Rectal smooth muscle tissue (tissue), 1 donor: ENCODE data around the gene AFF2.

ENCODE experiments used
- H3K27ac ChIP-seq: one replicate; pipeline ENCODE4 v1.7.0; 2013; ENCODE audit warnings: low read depth, low read length, inconsistent platforms
- H3K27me3 ChIP-seq: one replicate; pipeline ENCODE4 v1.7.0; 2013; ENCODE audit warnings: low read length; ENCODE audit not compliant: control insufficient read depth, insufficient read depth
- H3K36me3 ChIP-seq: one replicate; pipeline ENCODE4 v1.7.0; 2013; ENCODE audit warnings: low read length; ENCODE audit not compliant: control insufficient read depth, insufficient read depth
- H3K4me1 ChIP-seq: one replicate; pipeline ENCODE4 v1.7.0; 2013; ENCODE audit warnings: low read length; ENCODE audit not compliant: control insufficient read depth, insufficient read depth
- H3K4me3 ChIP-seq: one replicate; pipeline ENCODE4 v1.7.0; 2013; ENCODE audit warnings: low read length
- H3K9ac ChIP-seq: one replicate; pipeline ENCODE4 v1.7.0; 2013; ENCODE audit warnings: low read length

AFF2 gene

DNA sequence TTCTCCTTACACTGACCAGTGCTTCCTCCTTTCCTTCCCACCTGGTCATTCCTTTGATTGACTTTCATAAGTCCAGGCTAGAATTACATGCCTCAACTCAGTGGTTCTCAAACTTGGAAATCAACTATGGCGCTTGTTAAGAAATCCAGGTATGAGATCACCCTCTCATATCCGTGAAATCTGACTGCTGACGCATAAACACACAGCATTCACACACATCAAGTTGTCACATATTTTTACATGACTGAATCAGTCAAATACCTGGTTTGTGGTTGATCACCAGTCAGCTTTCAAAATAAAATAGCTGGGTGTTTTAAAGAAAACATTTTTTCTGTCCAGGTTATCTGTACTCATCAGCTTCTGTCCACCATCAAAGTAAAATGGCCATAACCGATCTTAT lies 433.5 kb downstream of the AFF2 start:
- Histone ChIP-seq H3K4me3 (no peak overlapping the region), H3K4me1 (no peaks in the 10 kb centered on the region), H3K27me3 (no peaks in the 10 kb centered on the region), H3K9ac (no peak overlapping the region), H3K36me3 (no peaks in the 10 kb centered on the region), H3K27ac (no peak overlapping the region)

DNA sequence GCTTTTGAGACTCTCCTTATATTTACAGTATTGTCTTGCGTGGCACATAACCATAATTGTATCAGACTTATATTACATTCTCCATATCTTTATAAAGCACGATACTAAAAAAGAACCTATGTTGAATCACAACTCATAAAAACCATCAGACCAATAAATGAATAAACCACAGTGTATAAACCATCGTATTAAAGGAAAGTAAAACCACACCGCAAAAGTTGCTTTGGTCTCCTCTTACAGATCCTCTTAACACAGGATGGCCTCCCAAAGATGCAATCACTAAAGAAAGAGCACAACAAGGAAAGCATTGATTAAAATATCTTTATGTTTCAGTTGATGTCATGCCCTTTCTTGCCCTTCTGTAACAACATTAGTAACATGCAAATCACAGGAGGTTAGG lies 437.9 kb downstream of the AFF2 start:
- no peak overlapping the region for H3K4me3 ChIP-seq
- H3K9ac ChIP-seq = no peak overlapping the region
- H3K27me3 ChIP-seq = no peaks in the 10 kb centered on the region
- no peak overlapping the region for H3K27ac ChIP-seq
- H3K36me3 ChIP-seq = no peaks in the 10 kb centered on the region
- H3K4me1 ChIP-seq = no peaks in the 10 kb centered on the region

DNA sequence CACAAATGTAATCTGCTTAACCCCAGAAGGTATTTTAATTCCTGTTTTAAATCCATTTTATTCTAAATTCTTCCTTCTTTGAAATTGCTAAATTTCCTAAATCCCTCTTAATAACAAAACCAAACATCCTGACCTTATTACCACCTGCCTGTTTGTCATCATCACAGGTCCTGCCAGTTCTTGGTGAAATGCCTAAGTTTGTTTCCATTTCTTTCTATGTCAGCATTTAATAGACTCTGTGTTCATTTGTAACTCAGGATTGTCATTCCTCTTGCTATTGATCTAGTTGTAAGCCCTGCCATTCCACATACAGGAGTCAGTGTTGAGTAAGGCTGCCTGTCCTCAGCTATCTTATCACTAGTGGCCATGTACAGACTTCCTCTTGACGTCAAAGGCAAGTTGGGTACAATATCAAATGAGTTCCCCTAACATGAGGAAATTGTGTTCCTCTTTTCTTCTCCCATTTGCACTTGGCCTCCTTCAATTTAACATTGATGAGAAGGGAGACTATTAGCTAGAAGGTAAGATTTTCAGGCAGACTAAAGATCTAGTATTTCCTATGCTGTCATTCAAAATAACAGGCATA lies 440.1 kb downstream of the AFF2 start:
- no peak overlapping the region for H3K27ac ChIP-seq
- no peak overlapping the region for H3K4me3 ChIP-seq
- no peaks in the 10 kb centered on the region for H3K27me3 ChIP-seq
- no peak overlapping the region for H3K9ac ChIP-seq
- H3K4me1 ChIP-seq = no peaks in the 10 kb centered on the region
- H3K36me3 ChIP-seq = no peaks in the 10 kb centered on the region

DNA sequence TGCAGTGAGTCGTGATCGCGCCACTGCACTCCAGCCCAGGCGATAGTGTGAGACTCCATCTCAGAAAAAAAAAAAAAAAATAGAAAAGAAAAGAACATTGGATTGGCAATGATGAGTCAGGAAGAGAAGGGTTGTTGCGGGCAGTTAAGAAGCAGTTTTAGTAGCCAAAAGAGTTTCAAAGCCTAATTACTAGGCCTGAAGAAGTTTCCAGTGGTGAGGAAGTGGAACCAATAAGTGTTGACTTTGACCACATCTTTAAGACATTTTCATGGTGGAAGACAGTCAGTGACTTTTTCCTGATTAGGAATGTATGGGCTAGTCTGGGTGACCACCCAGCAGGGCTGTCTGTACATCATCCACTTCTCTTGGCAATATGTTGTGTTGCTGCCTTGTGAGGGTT lies 442.3 kb downstream of the AFF2 start:
- H3K36me3 ChIP-seq = no peaks in the 10 kb centered on the region
- H3K9ac ChIP-seq = no peak overlapping the region
- no peaks in the 10 kb centered on the region for H3K4me1 ChIP-seq
- no peak overlapping the region for H3K4me3 ChIP-seq
- no peaks in the 10 kb centered on the region for H3K27me3 ChIP-seq
- no peak overlapping the region for H3K27ac ChIP-seq

DNA sequence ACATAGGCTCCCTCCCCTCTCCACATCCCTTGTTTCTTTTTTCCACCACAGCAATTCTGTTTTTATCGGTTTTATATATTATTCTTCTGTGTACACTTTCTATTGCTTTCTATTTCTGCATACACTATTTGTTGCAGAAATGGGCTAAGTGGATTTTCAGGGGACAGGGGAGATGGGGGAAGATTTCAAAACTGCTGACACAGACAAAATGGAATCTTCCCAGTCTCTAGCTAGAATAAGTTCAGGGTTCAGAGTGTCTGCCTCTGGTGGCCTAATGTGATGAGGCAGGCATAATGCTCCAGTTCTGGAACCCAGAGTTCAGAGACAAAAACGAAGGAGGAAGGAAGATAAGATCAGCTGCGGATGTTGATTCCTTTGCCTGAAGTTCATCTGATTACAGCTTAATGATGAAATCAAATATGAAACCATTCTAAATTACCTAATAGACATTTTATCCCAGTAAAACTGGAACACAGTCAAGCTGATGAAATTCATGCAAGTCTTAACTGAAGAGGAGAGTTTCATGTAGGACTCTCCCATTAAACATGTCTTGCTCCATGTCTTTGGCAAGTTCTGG lies 447.1 kb downstream of the AFF2 start:
- Histone ChIP-seq H3K27ac (no peak overlapping the region), H3K4me1 (no peaks in the 10 kb centered on the region), H3K9ac (no peak overlapping the region), H3K27me3 (no peaks in the 10 kb centered on the region), H3K36me3 (no peaks in the 10 kb centered on the region), H3K4me3 (no peak overlapping the region)

DNA sequence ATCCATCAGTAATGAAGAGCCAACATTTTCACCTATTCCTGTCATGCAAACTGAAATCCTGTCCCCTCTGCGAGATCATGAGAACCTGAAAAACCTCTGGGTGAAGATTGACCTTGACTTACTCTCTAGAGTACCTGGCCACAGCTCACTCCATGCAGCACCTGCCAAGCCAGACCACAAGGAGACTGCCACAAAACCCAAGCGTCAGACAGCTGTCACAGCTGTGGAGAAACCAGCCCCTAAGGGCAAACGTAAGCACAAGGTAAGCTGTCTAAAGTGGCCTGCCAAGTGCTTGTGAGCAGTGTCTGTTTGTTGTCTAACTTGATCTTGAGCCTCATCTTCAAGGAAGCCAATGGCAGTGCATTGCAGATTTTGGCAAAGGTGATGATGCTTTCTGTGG lies 455.9 kb downstream of the AFF2 start:
- Histone ChIP-seq H3K36me3 (no peaks in the 10 kb centered on the region), H3K27me3 (no peaks in the 10 kb centered on the region), H3K27ac (no peak overlapping the region), H3K9ac (no peak overlapping the region), H3K4me3 (no peak overlapping the region), H3K4me1 (no peaks in the 10 kb centered on the region)

DNA sequence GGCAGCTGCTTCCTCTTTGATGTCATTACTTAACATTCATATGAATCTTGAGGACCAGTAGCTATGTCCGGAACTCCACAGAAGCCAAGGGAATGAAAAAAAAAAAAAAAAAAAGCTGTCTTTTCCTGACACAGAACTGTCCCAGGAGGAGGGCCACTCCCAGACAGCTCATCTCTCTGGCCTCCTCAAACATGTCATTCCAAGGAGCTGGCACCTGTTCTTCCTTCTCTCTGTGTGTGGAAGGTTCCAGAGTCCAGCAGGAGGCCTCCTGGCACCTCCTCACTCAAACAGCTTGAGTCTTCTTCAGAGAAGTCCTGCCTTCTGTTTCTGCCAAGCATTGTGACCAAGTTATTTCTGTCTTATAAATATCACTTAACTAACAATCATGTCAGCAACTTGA lies 458.5 kb downstream of the AFF2 start:
- Histone ChIP-seq H3K36me3 (no peaks in the 10 kb centered on the region), H3K27ac (no peak overlapping the region), H3K4me1 (no peaks in the 10 kb centered on the region), H3K9ac (no peak overlapping the region), H3K27me3 (no peaks in the 10 kb centered on the region), H3K4me3 (no peak overlapping the region)

DNA sequence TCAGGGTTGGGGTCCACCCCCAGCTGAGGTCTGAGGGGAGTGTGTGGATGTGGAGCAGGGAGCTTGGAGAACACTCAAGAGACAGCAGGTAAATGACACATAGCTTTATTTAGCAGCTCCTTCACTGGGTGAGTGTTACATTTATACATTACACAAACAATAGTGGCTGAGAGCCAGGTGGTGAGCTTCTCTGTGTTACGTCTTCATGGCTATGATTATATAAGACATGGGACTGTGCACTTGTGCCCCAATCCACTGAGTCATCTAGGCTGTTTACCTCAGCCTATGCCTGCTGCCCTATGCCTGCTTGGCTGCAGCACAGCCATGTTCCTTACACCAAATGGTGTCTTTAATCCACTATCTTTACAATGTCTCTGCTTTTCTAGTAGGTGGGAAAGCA lies 459.6 kb downstream of the AFF2 start:
- H3K27ac ChIP-seq = no peak overlapping the region
- H3K36me3 ChIP-seq = no peaks in the 10 kb centered on the region
- no peak overlapping the region for H3K4me3 ChIP-seq
- no peaks in the 10 kb centered on the region for H3K4me1 ChIP-seq
- H3K9ac ChIP-seq = no peak overlapping the region
- H3K27me3 ChIP-seq = no peaks in the 10 kb centered on the region

DNA sequence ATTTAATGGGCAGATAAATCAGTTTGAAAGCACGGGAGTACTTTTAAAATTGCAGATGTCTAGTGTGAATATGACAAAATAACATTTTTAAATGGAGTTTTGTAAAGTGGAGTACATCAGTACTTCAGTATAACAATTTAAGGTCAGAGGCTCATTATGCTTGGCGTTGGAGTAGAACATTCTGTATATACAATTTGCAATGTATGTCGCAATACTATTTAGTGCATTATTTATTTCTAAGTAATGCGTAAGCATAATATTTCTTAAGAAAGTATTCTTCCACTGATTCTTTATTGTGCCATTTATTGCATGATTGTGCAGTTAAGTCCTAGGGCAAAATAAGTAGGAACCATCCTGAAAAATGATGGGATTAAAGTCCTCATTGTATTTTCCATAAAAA lies 461.6 kb downstream of the AFF2 start:
- no peaks in the 10 kb centered on the region for H3K36me3 ChIP-seq
- no peak overlapping the region for H3K4me3 ChIP-seq
- H3K27ac ChIP-seq = no peak overlapping the region
- H3K9ac ChIP-seq = no peak overlapping the region
- H3K27me3 ChIP-seq = no peaks in the 10 kb centered on the region
- H3K4me1 ChIP-seq = no peaks in the 10 kb centered on the region

DNA sequence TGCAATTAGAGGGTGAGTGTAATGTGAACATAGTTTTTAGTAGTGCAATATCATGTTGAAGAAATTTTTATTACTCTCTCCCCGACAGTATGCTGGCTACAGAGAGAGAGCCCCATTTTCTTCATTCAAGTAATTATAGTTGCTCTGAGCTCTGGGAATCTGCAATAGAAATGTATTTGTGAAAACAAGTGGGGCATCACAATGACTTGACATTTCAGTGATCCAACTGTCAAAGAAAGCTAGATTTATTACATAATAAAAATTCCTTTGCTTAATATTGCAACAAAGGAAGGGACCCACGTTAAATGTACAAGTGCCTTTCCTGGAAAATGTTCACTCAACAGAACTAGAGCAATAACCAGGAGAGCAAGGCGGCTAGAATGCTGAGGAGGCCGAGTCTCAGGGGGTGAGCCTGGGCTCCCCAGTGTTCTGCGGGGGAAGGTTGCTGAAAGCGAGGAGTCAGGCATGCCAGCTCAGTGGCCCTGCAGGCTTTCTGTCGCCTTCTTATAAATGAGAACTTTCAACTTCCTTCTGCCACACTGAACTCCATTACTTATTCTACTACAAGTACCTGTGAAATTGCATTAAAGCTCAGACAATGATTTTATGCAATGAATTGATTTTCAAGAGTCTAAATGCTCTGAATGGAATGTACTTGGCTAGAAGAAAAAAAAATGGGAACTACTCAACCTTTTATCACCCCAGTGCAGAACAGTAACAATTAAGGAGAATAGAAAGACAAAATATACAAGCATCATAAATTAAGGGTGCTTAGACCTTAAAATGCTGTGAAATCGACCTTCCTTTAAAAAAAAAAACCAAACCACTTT lies 476.4 kb downstream of the AFF2 start:
- Histone ChIP-seq H3K27me3 (no peaks in the 10 kb centered on the region), H3K4me3 (no peak overlapping the region), H3K4me1 (no peaks in the 10 kb centered on the region), H3K36me3 (no peaks in the 10 kb centered on the region), H3K9ac (no peak overlapping the region), H3K27ac (no peak overlapping the region)

DNA sequence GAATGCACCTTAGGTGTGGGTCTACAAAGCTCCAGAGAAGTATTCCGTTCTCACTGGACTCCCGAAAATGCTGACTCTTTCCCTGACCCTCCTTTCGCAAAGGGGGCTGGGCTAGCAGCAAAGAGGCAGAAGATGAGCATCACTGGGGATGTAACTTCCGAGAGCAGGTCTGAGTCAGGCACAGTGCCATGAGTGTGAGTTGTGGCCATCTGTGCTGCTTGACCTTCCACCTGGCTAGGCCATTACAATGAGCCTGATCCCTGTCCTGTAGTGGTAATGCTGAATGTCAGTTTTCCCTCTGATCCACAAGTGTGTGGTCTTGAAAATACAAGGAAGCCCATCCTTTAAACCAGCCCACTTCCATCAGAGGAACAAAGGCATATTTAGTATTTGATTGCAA lies 479.4 kb downstream of the AFF2 start:
- Histone ChIP-seq H3K9ac (no peak overlapping the region), H3K27me3 (no peaks in the 10 kb centered on the region), H3K36me3 (no peaks in the 10 kb centered on the region), H3K4me3 (no peak overlapping the region), H3K27ac (no peak overlapping the region), H3K4me1 (no peaks in the 10 kb centered on the region)

DNA sequence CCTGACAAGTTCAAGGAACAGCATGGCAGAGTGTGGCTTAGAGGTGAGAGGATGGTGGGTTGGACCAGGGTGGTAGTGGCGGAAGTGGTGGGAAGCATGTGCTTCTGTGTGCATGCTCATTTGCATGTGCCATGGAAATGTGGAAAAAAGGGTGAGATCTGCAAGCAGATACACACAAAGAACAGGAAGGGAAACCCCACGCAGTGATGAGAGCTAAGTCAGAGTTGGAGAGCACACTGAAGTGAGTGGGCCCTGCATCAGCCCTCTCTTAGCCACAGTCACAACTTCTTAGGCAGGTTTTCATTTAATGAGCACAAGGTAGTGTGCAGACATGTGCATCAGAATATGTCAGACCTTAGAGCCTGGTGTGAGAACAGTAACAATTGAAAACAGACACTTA lies 483.8 kb downstream of the AFF2 start:
- Histone ChIP-seq H3K27ac (no peak overlapping the region), H3K4me3 (no peak overlapping the region), H3K4me1 (no peaks in the 10 kb centered on the region), H3K36me3 (no peaks in the 10 kb centered on the region), H3K27me3 (no peaks in the 10 kb centered on the region), H3K9ac (no peak overlapping the region)

DNA sequence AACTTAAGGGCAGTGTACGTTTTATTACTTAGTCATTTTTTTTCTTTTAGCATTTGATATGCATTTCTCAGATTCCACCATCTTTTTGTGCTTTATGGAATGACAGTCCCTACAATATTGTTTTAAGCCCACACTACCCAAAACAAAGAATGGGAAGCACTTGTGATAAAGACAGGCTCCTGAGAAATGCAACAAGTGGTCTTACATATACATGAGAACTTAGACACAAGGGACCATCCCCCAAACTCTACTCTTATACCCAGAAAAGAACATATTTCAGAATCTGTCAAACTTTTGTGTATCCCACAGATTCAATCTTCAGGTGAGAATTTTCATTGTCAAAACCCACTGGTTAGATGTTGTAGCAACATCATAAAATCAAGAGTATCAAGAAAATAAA lies 491.1 kb downstream of the AFF2 start:
- Histone ChIP-seq H3K27ac (no peak overlapping the region), H3K27me3 (no peaks in the 10 kb centered on the region), H3K36me3 (no peaks in the 10 kb centered on the region), H3K4me3 (no peak overlapping the region), H3K4me1 (no peaks in the 10 kb centered on the region), H3K9ac (no peak overlapping the region)
